AG09319 (cell line): Measurements from ENCODE around the gene ZNF74.
A peak's percentile ranks its signal among the peaks of the same experiment; 100 is the strongest.

ENCODE experiments used
- DNase-seq: peaks from one replicate; pipeline ENCODE4 v3.0.0-alpha.2; 2010; ENCODE audit warnings: low read depth; ENCODE audit errors: extremely low read depth
- CTCF ChIP-seq: IDR thresholded peaks from 2 replicates; pipeline ENCODE4 v1.5.1; 2011; ENCODE audit warnings: low read depth, mild to moderate bottlenecking, inconsistent platforms, low read length, moderate library complexity

Gene ZNF74

GRCh38 chr22:20436307-20436767 is 42.4 kb downstream of the ZNF74 start:
- DNase-seq = no peak
- TF ChIP-seq CTCF = no peak

GRCh38 chr22:20436768-20437612 is 43.0 kb downstream of the ZNF74 start:
- no peak for TF ChIP-seq CTCF
- no peak for DNase-seq

- TF ChIP-seq CTCF = no peak
- no peak for DNase-seq
These were observed 43.9 kb downstream of the ZNF74 start, which contains the start of gene SCARF2 for GRCh38 chr22:20437613-20438426. SCARF2 (minus strand) TSS chr22:20437825; CDS start chr22:20437754, 71 bp downstream.

- no peak for TF ChIP-seq CTCF
- DNase-seq = no peak
These were observed 44.4 kb downstream of the ZNF74 start for GRCh38 chr22:20438427-20438677.

- TF ChIP-seq CTCF = peak; percentile 48
These were observed 44.9 kb downstream of the ZNF74 start for GRCh38 chr22:20438678-20439492.

GRCh38 chr22:20439556-20439927 is 45.6 kb downstream of the ZNF74 start:
- no peak for TF ChIP-seq CTCF
- no peak for DNase-seq

More at GRCh38 chr22:20438678-20439492, 44.9 kb downstream of the ZNF74 start:
- no peak for DNase-seq
